ENCODE results near the gene TXNDC2.
A peak's percentile ranks its signal among the peaks of the same experiment; 100 is the strongest.
"Not testable (repeated sequence)": the region's sequence is repeated elsewhere in the genome, so short reads cannot be mapped to it uniquely, and the experiment has no call there.

The TXNDC2 gene

DNA sequence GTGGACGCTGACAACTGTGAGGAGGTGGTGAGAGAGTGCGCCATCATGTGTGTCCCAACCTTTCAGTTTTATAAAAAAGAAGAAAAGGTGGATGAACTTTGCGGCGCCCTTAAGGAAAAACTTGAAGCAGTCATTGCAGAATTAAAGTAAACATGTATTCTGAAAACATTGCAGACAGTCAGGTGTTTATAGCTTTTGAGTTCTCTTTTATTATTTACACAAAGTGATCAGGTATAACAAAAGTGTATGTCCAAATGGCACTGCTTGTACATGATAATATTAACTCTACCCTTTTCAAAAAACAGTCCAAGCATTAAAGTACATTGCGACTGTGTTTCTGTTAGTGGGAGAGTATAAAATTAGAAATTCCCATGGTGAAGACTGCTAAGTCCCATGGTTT, 2.2 kb downstream of the TXNDC2 start:
- DNase-seq = no peak

DNA sequence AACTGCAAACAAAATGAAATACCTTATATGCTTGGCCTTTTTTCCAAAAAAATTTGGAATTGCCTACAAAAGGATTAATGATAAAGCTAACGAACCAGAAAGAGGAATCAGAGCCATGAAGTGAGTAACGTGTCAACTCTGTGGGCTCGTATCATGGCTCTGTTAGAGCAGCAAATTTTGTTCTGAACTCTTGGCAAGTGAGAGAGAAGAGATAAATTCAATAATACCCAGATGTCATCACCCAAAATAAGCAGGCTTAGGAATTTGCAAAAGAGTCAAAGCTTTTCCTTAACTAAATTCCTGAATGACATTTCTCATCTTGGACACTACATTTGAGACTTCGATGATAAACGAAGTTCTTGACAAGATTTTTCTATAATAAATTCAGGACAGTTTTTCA, 4.4 kb downstream of the TXNDC2 start:
- no peak for DNase-seq

DNA sequence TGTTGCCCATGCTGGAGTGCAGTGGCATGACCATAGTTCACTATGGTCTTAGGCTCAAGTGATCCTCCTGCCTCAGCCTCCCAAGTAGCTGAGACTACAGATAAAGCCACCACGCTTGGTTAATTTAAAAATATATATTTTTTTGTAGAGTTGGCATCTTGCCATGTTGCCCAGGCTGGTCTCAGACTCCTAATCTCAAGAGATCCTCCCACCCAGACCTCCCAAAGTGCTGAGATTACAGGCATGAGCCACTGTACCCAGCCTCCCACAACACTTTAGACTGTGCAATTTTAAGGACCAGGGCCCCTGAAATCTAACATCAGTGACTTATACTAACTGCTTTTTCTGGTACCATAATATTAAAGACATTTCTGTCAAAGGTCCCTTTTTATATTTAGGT, 5.2 kb downstream of the TXNDC2 start:
- no peak for DNase-seq

DNA sequence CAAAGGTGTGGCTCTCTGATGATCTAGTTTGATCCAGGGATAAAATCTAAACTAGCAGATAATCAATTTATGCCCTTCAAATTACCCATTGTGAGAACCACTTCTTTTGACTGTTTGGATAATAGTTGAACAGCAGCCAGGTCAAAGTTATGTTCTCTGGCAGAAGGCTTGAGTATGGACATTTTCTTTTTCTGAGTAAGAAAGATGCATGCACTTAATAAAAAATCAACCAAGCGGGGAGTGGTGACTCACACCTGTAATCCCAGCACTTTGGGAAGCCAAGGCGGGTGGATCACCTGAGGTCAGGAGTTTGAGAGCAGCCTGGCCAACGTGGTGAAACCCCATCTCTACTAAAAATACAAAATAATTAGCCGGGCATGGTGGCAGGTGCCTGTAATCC, 5.7 kb downstream of the TXNDC2 start:
- not testable (repeated sequence) for DNase-seq

DNA sequence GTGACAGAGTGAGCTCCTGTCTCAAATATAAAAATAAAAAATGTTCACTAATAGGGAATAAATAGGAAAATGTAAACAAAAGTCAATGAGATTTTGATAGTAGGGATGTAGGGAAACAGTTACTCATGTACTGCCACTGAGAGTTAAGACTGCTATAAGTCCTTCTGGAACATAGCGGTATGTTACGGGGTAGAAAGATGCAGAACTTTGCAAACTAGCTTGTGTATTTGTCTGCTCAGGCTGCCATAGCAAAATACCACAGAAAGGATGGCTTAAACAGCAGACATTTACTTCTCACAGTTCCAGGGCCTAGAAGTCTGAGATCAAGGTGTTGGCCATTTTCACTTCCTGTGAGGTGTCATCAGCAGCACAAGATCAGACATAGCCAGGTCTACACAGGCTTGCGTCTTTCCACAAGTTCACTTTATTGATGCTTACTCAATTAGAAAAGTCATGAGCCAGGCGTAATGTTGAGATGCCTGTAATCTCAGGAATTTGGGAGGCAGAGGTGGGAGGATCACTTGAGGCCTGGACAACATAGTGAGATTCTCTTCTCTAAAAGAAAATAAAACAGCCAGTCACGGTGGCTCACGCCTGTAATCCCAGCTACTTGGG, 8.8 kb downstream of the TXNDC2 start:
- DNase-seq = no peak

DNA sequence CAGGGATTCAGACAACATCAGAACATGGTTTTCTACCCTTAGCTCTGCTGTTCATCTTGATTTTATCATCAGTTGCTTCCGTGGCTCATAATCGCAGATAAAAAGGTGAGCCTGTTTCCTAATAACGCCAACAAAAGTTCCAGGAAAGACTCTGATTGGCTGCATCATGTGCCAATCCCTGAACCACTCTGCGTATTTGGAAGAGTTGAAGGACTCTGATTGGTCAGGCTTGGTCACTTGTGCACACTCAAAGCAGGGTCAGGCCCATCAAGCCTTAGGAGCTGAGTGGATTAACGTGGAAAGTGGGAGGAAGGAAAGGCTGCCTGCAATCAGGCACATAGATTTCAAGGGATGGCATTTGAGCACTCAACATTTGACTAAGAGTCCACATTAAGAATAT, 11.4 kb downstream of the TXNDC2 start:
- DNase-seq = no peak

DNA sequence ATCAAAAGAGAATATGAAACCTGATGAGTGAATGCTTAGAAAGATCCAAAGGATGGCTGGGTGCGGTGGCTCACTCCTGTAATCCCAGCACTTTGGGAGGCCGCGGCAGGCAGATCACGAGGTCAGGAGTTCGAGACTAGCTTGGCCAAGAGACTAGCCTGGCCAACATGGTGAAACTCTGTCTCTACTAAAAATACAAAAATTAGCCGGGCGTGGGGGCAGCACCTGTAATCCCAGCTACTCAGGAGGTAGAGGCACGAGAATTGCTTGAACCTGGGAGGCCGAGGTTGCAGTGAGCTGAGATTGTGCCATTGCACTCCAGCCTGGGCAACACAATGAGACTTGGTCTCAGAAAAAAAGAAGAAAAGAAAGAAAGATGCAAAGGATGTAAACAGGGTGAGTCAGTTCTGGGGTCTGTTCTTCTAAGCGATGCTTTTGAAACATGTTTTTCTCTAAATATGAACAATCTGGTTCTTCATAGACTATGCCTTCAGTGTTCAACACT, 12.1 kb downstream of the TXNDC2 start:
- not testable (repeated sequence) for DNase-seq

DNA sequence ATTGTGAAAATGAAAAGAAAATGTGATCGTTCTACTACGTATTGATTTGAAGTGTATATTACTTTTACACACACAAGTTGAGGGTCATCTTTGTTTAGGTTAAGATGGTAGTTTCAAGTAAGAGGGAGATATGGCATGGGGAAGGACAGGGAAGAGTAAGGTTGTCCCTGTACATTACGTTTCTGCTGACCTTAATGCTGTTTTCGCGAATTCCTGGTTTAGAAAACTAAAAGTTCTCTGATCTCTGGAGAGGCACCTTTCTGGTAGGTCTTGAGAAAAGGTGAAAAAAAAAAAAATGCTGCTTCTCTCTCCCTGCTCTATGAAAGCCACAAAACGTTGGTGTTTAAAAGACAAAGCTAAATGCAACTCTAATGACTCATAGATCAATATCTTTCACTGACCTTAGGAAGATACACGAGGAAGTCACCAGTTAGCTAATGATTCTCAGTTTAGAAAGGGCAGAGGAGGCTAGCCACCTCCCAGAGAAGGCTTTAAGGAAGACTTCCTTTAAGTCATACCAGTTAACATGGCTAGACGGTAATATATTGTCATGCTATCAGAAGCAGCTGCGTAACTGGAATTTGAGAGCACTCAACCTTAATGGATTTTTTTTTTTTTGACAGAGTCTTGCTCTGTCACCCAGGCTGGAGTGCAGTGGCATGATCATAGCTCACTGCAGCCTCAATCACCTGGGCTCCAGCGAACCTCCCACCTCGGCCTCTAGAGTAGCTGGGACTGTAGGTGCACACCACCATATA, 13.2 kb downstream of the TXNDC2 start:
- peak; percentile 73 for DNase-seq

DNA sequence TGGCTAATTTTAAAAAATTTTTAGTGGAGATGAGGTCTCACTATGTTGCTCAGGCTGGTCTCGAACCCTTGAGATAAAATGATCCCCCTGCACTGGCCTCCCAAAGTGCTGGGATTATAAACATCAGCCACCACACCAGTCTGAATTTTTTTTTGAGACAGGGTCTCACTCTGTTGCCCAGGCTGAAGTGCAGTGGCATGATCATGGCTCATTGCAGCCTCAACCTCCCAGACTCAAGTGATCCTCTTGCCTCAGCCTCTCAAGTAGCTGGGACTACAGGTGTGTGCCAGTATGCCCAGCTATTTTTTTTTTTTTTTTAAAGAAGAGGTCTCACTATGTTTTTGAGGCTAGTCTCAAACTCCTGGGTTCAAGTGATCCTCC, 13.8 kb downstream of the TXNDC2 start:
- not testable (repeated sequence) for DNase-seq

DNA sequence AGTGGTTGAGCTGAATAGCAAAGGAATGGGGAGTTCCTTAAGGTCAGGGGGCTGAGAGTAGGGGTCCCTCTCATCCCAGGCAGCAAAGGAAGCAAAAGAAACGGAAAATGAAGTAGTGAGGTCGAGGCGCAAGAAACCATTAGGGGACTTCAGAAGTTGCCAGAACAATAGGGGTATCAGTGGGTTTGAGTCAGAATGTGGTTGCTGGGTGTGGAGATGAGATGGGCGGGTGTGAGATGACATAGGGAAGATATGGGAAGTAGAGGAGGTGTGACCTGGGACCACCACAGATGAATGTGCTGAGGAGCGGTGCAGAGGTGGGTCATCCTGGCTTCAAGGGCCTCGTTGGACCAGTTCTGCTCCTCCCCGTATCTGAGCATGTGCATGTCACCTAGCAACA, 14.9 kb downstream of the TXNDC2 start:
- DNase-seq = no peak

DNA sequence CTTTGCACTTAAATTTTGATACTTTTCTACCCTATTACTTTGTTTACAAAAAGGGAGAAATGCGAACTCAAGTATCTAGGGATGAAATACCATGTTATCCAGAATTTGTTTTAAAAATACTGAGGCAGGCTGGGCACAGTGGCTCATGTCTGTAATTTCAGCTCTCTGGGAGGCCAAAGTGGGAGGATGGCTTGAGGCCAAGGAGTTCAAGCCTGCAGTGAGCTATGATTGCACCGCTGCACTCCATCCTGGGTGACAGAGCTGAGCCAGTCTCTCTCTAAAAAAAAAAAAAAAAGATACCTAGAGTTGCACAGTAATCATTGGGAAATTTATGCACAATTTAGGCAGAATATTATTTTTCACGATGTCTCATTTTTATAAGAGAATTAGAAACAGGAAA, 15.6 kb downstream of the TXNDC2 start:
- DNase-seq = no peak

DNA sequence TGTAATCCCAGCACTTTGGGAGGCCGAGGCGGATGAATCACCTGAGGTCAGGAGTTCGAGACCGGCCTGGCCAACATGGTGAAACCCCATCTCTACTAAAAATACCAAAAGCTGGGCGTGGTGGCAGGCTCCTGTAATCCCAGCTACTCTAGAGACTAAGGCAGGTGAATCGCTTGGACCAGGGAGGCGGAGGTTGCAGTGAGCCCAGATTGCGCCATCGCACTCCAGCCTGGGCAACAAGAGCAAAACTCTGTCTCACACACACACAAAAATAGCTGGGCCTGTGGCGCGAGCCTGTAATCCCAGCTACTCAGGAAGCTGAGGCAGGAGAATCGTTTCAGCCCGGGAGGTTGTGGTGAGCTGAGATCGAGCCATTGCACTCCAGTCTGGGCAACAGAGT, 16.5 kb downstream of the TXNDC2 start:
- not testable (repeated sequence) for DNase-seq

DNA sequence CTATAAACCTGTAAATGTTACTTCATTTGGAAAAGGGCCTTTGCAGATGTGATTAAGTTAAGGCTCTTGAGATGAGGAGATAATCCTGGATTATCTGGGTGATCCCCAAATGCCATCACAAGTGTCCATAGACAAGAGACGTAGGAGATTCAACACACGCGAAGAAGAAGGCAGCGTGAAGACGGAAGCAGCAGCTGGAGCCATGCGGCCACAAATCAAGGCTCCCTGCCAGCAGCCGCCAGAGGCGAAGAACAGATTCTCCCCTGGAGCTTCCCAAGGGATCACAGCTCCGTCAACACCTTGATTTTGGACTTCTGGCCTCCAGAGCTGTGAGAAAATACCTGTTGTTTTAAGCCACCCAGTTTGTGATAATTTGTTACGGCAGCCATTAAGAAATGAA, 17.1 kb downstream of the TXNDC2 start:
- DNase-seq = no peak

DNA sequence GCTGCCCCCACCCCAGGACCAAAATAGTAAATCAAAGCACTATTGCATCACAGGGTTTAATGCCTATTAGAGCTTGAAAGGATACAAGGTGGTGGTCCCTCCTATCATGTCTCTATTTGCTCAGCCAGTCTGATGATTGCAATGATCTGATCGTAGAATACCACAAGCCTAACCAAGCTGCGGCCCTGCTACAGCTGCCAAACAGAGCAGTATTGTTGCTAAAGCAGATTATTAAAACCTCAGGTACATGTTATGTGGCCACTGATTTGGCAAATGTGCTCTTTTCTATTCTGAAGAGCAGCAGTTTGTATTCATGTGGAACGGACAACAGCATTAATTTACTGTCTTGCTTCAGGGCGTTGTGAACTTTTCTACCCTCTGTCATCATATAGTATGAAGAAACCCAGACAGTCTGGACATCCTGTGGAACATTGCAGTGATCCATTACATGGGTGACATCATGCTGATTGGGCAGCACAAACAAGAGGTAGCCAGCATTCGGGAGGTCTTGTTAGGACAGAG, 19.7 kb downstream of the TXNDC2 start:
- DNase-seq = no peak

DNA sequence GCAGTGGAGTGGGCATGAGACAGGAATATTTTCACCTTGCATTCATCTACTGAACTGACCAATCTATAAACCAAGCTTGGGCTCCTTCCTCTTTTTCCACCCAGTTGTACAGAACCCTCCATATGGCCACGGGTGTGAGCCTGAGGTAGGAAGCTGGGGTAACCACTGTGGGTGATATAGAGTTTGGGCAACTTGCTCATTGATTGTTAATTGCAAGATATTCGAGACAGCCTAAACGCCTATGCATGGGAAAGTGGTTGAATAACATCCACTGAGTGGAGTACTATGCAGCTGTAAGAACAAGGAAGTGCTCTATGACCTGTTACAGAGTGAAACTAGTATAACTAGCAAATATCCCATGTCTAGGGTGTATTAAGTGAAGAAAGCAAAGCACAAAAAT, 20.7 kb downstream of the TXNDC2 start:
- DNase-seq = no peak

DNA sequence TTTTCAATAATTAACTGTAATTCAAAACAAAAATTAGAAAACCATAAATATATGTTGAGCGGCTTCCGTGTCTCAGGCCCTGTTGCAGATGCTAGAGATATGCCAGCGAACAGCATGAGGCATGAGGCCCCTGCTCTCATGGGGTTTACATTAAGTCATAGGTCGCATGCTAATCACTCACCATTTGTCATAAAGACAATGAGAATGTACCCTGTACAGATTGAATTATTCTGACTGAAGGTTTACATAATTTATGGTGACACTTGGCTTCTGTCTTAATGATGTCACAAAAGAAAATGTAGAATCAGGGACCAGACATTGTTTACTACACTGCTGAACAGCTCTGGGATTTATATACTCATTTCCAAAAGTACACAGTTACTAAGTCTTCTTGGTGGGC, 22.1 kb downstream of the TXNDC2 start:
- DNase-seq = no peak

DNA sequence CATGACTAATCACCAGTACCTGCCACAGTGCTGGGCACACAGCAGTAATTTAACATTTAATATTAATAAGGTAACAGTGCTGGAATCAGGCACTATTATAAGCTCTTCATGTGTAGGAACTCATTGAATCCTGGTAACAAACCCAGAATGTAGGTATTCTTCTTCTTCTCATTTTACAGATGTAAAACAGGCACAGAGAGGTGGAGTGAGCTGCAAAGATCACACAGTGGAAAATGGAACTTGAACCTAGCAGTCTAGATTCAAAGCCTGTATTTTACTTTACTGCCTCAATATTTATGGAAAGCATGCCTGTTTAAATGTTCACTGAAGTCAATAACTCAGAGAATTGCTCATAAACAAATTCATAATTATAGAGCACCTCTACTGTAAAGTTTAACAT, 24.3 kb downstream of the TXNDC2 start:
- no peak for DNase-seq

DNA sequence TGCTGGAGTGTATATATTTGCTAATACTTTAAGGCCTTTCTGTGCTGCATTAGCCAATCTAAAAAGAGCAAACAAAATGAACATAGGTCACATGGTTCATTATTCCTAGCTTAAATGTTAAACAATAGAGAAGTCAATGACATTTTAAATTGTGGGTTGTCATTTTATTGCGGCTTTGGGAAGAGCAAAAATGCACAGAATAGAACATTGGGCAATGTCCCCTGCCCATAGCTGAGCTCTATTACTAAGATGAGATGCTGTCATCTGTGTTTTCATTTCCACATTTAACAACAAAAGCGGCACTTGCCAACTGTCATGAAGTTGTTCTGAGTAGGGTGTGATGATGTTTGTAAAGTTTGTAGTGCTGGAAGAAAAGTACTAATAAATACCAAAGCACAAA, 24.9 kb downstream of the TXNDC2 start:
- DNase-seq = no peak

DNA sequence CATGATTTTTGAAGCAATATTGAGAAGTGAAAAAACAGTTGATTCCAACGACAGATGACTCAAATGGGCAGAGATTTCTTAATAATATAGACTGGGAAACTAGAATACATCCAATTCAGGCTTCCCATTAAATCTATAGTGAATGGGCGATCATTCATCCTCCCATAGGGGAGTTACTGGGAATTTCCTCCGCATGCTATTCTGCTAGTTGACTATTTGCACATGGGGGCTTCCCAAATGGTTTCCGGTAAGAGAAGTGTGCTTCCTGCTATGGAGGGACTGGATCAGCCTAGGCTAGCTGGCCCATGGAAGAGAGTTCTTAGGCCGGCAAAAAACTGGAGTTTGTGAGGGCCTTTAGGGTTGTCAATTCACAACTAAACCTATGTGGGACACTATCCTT, 25.5 kb downstream of the TXNDC2 start:
- no peak for DNase-seq

DNA sequence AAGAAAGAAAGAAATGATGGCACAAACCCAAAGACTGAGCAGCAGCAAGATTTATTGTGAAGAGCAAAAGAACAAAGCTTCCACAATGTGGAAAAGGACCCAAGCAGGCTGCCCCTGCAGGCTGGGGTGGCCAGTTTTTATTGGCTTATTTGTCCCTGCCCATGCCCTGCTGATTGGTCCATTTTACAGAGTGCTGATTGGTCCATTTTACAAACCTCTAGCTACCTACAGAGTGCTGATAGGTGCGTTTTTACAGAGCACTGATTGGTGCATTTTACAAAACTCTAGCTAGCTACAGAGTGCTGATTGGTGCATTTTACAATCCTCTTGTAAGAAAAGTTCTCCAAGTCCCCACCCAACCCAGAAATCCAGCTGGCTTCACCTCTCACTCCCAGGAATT, 26.5 kb downstream of the TXNDC2 start:
- not testable (repeated sequence) for DNase-seq

DNA sequence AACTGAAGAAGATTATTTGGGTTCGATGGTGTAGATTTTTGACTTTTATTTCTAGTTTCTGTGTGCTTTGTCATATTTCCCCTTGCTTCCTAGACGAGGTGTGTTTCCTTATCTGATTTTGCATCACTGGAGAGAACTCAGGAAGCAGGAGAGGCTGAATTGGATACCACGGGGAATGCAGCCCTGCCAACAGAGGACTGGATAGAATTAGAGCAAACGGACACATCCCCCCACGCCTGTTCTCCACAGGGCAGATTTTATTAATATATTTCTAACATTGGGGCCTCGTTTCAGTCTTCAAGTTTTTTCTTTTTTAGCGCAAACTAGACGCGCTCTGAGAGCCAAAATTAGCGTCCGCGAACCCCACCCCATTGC, 27.4 kb downstream of the TXNDC2 start:
- DNase-seq = peak; percentile 91

DNA sequence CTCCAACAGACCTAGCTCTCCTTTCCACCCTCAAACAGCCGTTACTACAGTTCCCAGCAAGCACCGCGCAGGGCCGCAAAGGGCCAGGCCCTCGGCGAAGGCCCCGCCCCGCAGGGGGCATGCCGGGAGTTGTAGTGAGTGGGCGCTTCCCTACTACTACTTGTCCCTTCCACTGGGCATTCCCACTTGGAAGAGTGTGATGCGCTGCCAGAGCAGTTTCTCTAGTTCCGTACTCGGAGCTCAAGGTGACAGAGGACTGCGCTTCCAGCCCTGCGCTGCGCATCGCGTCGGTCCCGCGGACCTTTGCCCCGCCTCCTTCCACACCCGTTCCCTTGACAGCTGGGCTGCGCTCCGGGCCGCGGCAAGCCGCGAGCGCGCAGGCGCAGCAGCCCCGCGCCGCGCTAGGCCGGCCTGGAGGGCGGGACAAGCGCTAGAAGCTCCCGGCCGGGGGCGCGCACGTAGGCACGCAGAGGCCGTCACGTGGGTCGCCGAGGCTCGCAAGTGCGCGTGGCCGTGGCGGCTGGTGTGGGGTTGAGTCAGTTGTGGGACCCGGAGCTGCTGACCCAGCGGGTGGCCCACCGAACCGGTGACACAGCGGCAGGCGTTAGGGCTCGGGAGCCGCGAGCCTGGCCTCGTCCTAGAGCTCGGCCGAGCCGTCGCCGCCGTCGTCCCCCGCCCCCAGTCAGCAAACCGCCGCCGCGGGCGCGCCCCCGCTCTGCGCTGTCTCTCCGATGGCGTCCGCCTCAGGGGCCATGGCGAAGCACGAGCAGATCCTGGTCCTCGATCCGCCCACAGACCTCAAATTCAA, 28.0 kb downstream of the TXNDC2 start, which contains the start of gene VAPA:
Gene VAPA (plus strand): TSS at position 491 of the 808 bp plus-strand sequence. CDS start 241 bp downstream, at position 732.
- peak; percentile 99 for DNase-seq

DNA sequence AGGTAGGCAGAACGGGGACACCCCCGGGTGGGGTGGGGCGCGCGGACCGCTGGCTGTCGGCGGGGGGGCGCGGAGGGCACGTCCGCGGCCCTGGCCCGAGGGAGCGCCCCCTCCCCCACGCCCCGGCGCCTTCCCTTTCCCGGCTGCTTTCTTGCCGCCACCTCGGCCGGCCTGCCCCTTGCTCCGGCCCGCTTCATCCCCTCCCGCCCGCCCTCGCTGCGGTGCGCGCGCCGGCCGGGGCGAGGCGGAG, 28.5 kb downstream of the TXNDC2 start:
- DNase-seq = no peak
